Subcutaneous abdominal adipose tissue (tissue), 5 donors: ENCODE data around the gene CALML6.
A peak's percentile ranks its signal among the peaks of the same experiment; 100 is the strongest.

Source experiments
- H3K27ac ChIP-seq: one replicate; pipeline ENCODE4 v1.7.0; 2013; ENCODE audit warnings: low read depth, mild to moderate bottlenecking, inconsistent platforms, low read length, moderate library complexity
- H3K27me3 ChIP-seq, 5 donors: one replicate each; pipeline ENCODE4 v1.7.0; 2013; ENCODE audit warnings: low read length in 5 of 5, inconsistent platforms in 1 of 5; ENCODE audit not compliant: control insufficient read depth in 5 of 5, insufficient read depth in 4 of 5
- H3K36me3 ChIP-seq, 5 donors: one replicate each; pipeline ENCODE4 v1.7.0; 2013; ENCODE audit warnings: low read length in 5 of 5; ENCODE audit not compliant: control insufficient read depth in 5 of 5, insufficient read depth in 5 of 5
- H3K4me1 ChIP-seq, 5 donors: one replicate each; pipeline ENCODE4 v1.7.0; 2013; ENCODE audit warnings: low read length in 5 of 5, mild to moderate bottlenecking in 3 of 5, moderate library complexity in 1 of 5; ENCODE audit not compliant: control insufficient read depth in 5 of 5, insufficient read depth in 5 of 5
- H3K4me3 ChIP-seq, 5 donors: one replicate each; pipeline ENCODE4 v1.7.0; 2013; ENCODE audit warnings: low read length in 5 of 5, low read depth in 1 of 5
- H3K9ac ChIP-seq, 5 donors: one replicate each; pipeline ENCODE4 v1.7.0; 2013; ENCODE audit warnings: low read length in 5 of 5, mild to moderate bottlenecking in 4 of 5, moderate library complexity in 3 of 5
- H3K9me3 ChIP-seq, 5 donors: one replicate each; pipeline ENCODE4 v1.7.0; 2013; ENCODE audit warnings: low read length in 5 of 5; ENCODE audit not compliant: control insufficient read depth in 5 of 5
- donor health status: healthy.
- donor health status: healthy.
- donor health status: healthy.
- donor health status: healthy.
- donor health status: healthy.

The CALML6 gene

DNA sequence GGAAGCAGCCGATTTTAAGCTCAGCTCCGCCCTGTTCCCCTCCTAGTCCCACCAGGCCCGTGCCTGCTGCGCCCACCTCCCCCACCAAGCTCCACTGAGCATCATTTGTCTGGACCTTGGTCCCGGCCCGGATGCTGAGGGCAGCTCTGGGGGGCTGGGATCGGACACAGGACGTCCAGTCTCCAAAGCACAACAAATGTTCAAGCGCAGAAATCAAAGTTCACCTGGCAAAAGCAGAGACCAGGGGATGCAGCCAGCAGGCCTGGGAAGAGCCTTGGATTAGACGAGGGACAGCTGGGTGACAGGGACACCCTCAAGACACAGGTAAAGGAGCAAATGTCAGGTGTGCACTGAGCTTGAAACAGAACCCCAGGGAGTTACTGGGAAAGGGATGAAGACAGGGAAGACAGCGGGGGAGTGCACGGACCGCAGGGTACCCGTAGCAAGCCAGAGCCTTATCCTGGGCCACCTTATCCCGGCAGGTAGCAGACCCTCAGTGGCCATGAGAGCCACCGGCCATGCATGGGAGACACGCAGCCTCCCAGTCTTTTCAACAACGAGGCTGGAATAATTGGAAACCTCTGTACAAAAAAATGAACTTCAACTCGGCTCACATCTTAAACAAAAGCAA is 26.3 kb downstream of the CALML6 start:
- H3K27me3 ChIP-seq: peaks cover 13 to 40% (median 26%) of the 10 kb centered on the region in 5 donors
- H3K9ac ChIP-seq: no peak overlapping the region
- H3K36me3 ChIP-seq: no peaks in the 10 kb centered on the region

DNA sequence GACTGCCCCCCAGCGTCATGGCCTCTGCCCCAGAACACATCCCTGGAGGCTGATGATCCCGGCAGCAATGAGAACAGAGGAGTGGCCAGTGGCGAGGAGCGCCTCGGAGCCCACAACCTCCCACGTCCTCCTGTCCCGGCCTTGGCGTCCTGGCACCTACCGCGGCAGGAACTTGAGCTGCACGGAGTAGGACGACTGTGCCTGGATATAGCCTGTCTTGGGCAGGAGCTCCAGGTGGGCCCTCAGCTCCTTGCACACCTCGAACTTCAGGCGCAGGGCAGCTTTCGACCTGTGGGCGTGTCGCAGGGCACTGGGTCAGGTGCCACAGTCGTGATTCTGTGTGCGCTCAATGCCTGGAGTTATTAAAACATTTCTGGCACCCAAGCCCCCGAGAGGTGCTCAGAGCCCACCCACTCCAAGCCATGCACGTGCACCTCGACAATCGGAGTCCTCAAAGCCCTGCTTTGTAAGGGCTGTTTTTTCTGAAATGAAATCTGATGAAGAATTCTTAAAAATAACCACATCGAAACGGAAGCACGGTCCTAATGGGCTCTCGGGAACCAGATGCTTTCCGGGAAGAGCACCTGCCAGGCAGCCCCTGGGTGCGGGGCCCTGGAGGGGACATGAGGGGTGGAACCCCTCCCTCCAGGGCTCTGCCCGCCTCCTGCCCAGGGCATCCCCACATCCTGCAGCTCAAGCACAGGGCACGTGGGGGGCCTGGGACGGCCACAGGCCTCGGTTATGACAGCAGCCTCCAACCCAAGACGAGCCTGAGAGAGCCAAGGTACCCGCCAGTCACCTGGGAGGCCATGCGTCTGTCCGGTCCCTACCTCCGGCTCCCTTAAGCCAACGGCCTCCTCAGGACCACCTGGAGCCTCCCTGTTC is 27.1 kb downstream of the CALML6 start:
- Histone ChIP-seq H3K9me3 (no peaks in the 10 kb centered on the region), H3K36me3 (no peaks in the 10 kb centered on the region), H3K4me3 (no peak overlapping the region), H3K9ac (no peak overlapping the region), H3K27ac (no peak overlapping the region), H3K27me3 (peaks cover 13 to 40% (median 26%) of the 10 kb centered on the region in 5 donors), H3K4me1 (peaks cover 0 to 17% (median 11%) of the 10 kb centered on the region in 5 donors)

More for the DNA sequence above, 26.3 kb downstream of the CALML6 start:
- peaks cover 0 to 9% (median 4%) of the 10 kb centered on the region in 5 donors for H3K4me1 ChIP-seq
- no peak overlapping the region for H3K4me3 ChIP-seq
- H3K9me3 ChIP-seq: no peaks in the 10 kb centered on the region
- no peak overlapping the region for H3K27ac ChIP-seq

GRCh38 chr1:1942753-1943656 is 27.9 kb downstream of the CALML6 start:
- H3K9ac ChIP-seq: no peak overlapping the region
- no peak overlapping the region for H3K27ac ChIP-seq
- H3K27me3 ChIP-seq: peaks cover 13 to 40% (median 26%) of the 10 kb centered on the region in 5 donors
- H3K9me3 ChIP-seq: no peaks in the 10 kb centered on the region
- H3K36me3 ChIP-seq: no peaks in the 10 kb centered on the region
- peaks cover 0 to 17% (median 11%) of the 10 kb centered on the region in 5 donors for H3K4me1 ChIP-seq
- no peak overlapping the region for H3K4me3 ChIP-seq

DNA sequence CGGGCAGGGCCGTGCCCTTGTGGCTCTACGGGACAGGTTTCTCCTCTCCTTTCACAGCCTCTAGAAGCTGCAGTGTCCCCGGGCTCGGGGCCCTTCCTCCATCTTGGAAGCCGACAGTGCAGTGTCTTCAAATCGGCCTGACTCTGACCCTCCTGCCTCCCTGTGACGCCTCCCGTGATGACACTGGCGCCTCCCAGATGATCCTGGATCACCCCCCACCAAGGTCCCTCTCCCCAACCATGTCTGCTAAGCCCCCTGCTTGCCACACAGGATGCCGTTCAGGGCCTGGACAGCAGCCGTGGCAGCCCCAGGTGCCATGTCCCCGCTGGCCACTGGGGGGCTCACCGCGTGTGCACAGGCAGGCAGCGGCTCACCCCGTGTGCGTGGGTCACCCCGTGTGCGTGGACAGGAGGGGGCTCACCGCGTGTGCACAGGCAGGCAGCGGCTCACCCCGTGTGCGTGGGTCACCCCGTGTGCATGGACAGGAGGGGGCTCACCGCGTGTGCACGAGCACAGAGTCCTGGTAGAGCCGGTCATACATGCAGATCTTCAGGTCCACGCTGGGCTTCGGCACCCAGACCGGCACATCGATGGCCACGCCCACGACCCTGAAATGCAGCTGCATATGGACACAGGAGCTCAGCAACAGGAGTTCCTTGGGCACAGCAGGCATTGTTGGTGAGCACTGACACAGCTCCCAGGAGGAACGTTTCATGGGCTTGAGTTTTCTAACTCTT is 28.9 kb downstream of the CALML6 start:
- Histone ChIP-seq H3K36me3 (no peaks in the 10 kb centered on the region), H3K9ac (no peak overlapping the region), H3K9me3 (no peaks in the 10 kb centered on the region), H3K4me1 (peaks cover 0 to 17% (median 11%) of the 10 kb centered on the region in 5 donors), H3K27ac (no peak overlapping the region), H3K27me3 (peaks cover 8 to 36% (median 24%) of the 10 kb centered on the region in 5 donors), H3K4me3 (peak overlapping the region in 2 of 5 donors; percentile 34 to 36)

- Histone ChIP-seq H3K36me3 (no peaks in the 10 kb centered on the region), H3K27me3 (peaks cover 4 to 27% (median 17%) of the 10 kb centered on the region in 5 donors), H3K27ac (no peak overlapping the region), H3K4me1 (peaks cover 0 to 17% (median 11%) of the 10 kb centered on the region in 5 donors), H3K9me3 (no peaks in the 10 kb centered on the region), H3K9ac (no peak overlapping the region), H3K4me3 (no peak overlapping the region)
Observed at GRCh38 chr1:1945782-1946393, 30.8 kb downstream of the CALML6 start.

DNA sequence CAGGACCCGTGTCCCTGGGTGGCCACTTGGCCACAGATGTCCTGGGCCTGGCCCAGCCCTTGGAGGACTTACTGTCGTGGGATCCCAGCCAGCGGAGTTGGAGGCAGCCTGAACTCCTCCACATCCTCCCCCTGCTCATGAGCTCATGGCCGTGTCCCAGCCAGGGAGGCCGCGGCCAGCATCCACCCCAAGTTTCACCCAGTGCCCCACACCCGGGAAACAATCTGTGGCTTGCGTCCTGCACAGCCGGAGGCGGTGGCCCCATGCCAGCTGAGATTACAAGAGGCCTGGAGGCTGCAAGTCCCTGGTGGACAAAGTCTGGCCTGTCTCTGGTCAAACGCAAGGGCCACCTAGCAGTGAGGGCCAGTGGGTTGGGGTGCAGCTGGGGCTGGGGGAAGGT is 31.5 kb downstream of the CALML6 start:
- Histone ChIP-seq H3K9ac (no peak overlapping the region), H3K27ac (no peak overlapping the region), H3K9me3 (no peaks in the 10 kb centered on the region), H3K4me3 (no peak overlapping the region), H3K4me1 (peaks cover 0 to 17% (median 11%) of the 10 kb centered on the region in 5 donors), H3K36me3 (no peaks in the 10 kb centered on the region), H3K27me3 (peaks cover 4 to 24% (median 13%) of the 10 kb centered on the region in 5 donors)

- Histone ChIP-seq H3K9me3 (no peaks in the 10 kb centered on the region), H3K4me3 (no peak overlapping the region), H3K9ac (no peak overlapping the region), H3K27ac (no peak overlapping the region), H3K4me1 (peaks cover 0 to 17% (median 11%) of the 10 kb centered on the region in 5 donors), H3K36me3 (no peaks in the 10 kb centered on the region), H3K27me3 (peaks cover 4 to 16% (median 8%) of the 10 kb centered on the region in 5 donors)
Observed at GRCh38 chr1:1947493-1947892, 32.4 kb downstream of the CALML6 start.

DNA sequence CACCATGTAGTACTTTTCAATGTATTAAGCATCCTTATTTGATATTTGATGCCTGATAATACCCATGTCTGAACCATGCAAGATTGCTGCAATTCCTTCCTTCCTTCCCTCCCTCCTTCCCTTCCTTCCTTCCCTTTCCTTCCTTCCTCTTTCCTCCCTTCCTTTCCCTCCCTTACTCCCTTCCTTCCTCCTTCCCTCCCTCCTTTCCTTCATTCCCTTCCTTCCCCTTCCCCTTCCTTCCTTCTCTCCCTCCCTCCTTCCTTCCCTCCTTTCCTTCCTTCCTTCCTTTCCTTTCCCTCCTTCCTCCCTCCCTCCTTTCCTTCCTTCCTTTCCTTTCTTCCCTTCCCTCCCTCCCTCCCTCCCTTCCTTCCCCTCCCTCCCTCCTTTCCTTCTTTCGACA is 33.7 kb downstream of the CALML6 start:
- Histone ChIP-seq H3K4me1 (peaks cover 0 to 16% (median 11%) of the 10 kb centered on the region in 5 donors), H3K4me3 (no peak overlapping the region), H3K27me3 (peaks cover 0 to 5% (median 2%) of the 10 kb centered on the region in 5 donors), H3K36me3 (no peaks in the 10 kb centered on the region), H3K9me3 (no peaks in the 10 kb centered on the region), H3K9ac (no peak overlapping the region), H3K27ac (no peak overlapping the region)

- Histone ChIP-seq H3K9ac (no peak overlapping the region), H3K4me1 (peaks cover 0 to 9% (median 8%) of the 10 kb centered on the region in 5 donors), H3K27ac (no peak overlapping the region), H3K36me3 (no peaks in the 10 kb centered on the region), H3K4me3 (no peak overlapping the region), H3K27me3 (peaks cover 0 to 5% (median 0%) of the 10 kb centered on the region in 5 donors), H3K9me3 (no peaks in the 10 kb centered on the region)
Observed at GRCh38 chr1:1950940-1951339, 35.9 kb downstream of the CALML6 start.
